ENCODE measurements around the gene CEP112. TPM values are rescaled to one million over a fixed set of nuclear protein-coding genes. Genes with fewer than 3 reads are reported as not detected.

CEP112 gene
- total and polyA plus RNA-seq, 2 of the 13 experiments (the other 11 are each of a cell fraction or from before 2014, with no cell fraction given): 1.2 to 3.4 TPM

DNA sequence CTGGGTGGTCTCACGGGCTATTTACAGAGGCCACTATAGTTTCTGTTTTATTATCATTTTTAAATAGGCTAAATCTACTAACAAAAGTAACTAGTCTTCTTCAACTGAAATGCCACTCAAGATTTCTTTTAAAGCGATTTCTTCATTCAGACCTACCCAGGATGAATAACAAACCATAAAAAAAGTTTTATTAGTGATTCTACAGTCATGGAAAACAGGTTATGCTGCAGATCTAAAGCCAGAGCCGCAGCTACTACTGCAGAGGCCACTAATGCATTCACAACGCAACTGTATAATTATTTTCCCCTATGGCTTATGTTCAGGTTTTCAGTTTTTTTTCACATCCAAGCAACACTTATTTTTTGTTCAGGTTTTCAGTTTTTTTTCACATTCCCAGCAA is 494.3 kb downstream of the CEP112 start:
- H3K9ac ChIP-seq (ENCODE audit: insufficient read depth, low read depth, low read length): no peak overlapping the region
- peak overlapping the region; percentile 53; the same call in 1 of the 2 replicates for H3K4me2 ChIP-seq (ENCODE audit: low read depth, low read length)
- H3K27me3 ChIP-seq (ENCODE audit: control insufficient read depth in 1 of 2, insufficient read depth in 2 of 2, low read length in 2 of 2): no peaks in the 10 kb centered on the region
- H3K79me2 ChIP-seq (ENCODE audit: insufficient read depth, low read length): no peaks in the 10 kb centered on the region
- CTCF ChIA-PET (ENCODE audit: low intra/inter-chr PET ratio, low total read pairs): no interaction called here
- ATAC-seq (no peak), DNase-seq (ENCODE audit: low spot score) (no peak), FAIRE-seq (no peak)
- peaks cover 51% of the 10 kb centered on the region for H3K4me1 ChIP-seq (ENCODE audit: insufficient read depth, low read length)
- H2AFZ ChIP-seq (ENCODE audit: low read length): no peak overlapping the region
- intact Hi-C loops (cut with micrococcal nuclease; ENCODE audit: unreplicated experiment) (loop anchor here (10.0 kb wide), 1 partner anchor 57 kb away; no protein-coding TSS in a partner anchor), in situ Hi-C loops (cut with HindIII; ENCODE audit: extremely low pct_ligation_motif_present, low pct_unique_long_range_greater_than_20kb) (no loop called here)
- POLR2A ChIA-PET: no interaction called here
- H3K27ac ChIP-seq (ENCODE audit: extremely low read length, insufficient read depth, low read length): peak overlapping the region; percentile 18
- H4K20me1 ChIP-seq (ENCODE audit: insufficient read depth, low read length): no peaks in the 10 kb centered on the region
- no peaks in the 10 kb centered on the region for H3K36me3 ChIP-seq (replicated peaks in 1 of 2; ENCODE audit: control insufficient read depth in 1 of 2, insufficient read depth in 2 of 2, low read length in 2 of 2)
- WGBS (ENCODE audit: low lambda C conversion rate): 94% methylated on average over 4 of the region's 4 CpGs
- no TSS peak for BruUV-seq (replicated peaks)
- H3K4me3 ChIP-seq (replicated peaks in 1 of 3; ENCODE audit: insufficient read depth in 1 of 3, low read depth in 2 of 3, low read length in 3 of 3): no peak overlapping the region; a peak in 1 of 6 replicates
- no peak for TF ChIP-seq ZNF382 (CRISPR knock-in tag; IDR thresholded peaks at IDR 0.05; ENCODE audit: borderline replicate concordance)
- TF ChIP-seq GABPB1 (CRISPR knock-in tag; IDR thresholded peaks at IDR 0.05): no peak
- TF ChIP-seq, protein P1, sequence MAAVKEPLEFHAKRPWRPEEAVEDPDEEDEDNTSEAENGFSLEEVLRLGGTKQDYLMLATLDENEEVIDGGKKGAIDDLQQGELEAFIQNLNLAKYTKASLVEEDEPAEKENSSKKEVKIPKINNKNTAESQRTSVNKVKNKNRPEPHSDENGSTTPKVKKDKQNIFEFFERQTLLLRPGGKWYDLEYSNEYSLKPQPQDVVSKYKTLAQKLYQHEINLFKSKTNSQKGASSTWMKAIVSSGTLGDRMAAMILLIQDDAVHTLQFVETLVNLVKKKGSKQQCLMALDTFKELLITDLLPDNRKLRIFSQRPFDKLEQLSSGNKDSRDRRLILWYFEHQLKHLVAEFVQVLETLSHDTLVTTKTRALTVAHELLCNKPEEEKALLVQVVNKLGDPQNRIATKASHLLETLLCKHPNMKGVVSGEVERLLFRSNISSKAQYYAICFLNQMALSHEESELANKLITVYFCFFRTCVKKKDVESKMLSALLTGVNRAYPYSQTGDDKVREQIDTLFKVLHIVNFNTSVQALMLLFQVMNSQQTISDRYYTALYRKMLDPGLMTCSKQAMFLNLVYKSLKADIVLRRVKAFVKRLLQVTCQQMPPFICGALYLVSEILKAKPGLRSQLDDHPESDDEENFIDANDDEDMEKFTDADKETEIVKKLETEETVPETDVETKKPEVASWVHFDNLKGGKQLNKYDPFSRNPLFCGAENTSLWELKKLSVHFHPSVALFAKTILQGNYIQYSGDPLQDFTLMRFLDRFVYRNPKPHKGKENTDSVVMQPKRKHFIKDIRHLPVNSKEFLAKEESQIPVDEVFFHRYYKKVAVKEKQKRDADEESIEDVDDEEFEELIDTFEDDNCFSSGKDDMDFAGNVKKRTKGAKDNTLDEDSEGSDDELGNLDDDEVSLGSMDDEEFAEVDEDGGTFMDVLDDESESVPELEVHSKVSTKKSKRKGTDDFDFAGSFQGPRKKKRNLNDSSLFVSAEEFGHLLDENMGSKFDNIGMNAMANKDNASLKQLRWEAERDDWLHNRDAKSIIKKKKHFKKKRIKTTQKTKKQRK (IDR thresholded peaks at IDR 0.05; ENCODE audit: low read length): no peak
- TF ChIP-seq MXD4 (CRISPR knock-in tag; IDR thresholded peaks at IDR 0.05): no peak
- TF ChIP-seq ZNF614 (CRISPR knock-in tag; IDR thresholded peaks at IDR 0.05; ENCODE audit: borderline replicate concordance): no peak
- no peak for TF ChIP-seq CBX1 (IDR thresholded peaks at IDR 0.05; ENCODE audit: low read depth)
- TF ChIP-seq GLI4 (CRISPR knock-in tag; IDR thresholded peaks at IDR 0.05; ENCODE audit: borderline replicate concordance): no peak
- no peak for TF ChIP-seq SCMH1 (CRISPR knock-in tag; IDR thresholded peaks at IDR 0.05; ENCODE audit: borderline replicate concordance)
- H3K9me3 ChIP-seq (ENCODE audit: low read length): no peaks in the 10 kb centered on the region

All from HepG2 (cell line).